DND-41 (cell line): ENCODE measurements around the gene SMCP.

Experiments used
- ATAC-seq: fragments of 200-7000 bp; cut with Tn5 transposase; 3 replicates; pipeline ENCODE4 v1.9.1; 2021; ENCODE audit warnings: low read depth; ENCODE audit not compliant: insufficient read depth
- DNase-seq: peaks from one replicate; pipeline ENCODE4 v3.0.0-alpha.2; 2020
- H2AFZ ChIP-seq: 2 replicates; pipeline ENCODE4 v1.6.0; 2012; ENCODE audit warnings: low read depth, low read length
- H3K27ac ChIP-seq: 2 replicates; pipeline ENCODE4 v1.5.1; 2012; ENCODE audit warnings: low read length, inconsistent platforms
- H3K27me3 ChIP-seq: fragments of 200-600 bp; sonication (generic); 2 replicates; pipeline ENCODE4 v1.6.0; 2012; ENCODE audit warnings: low read length, mild to moderate bottlenecking, inconsistent platforms; ENCODE audit not compliant: insufficient read depth, poor library complexity
- H3K36me3 ChIP-seq: 2 replicates; pipeline ENCODE4 v1.5.1; 2012; ENCODE audit warnings: low read length, inconsistent platforms; ENCODE audit not compliant: insufficient read depth
- H3K4me1 ChIP-seq: 2 replicates; pipeline ENCODE4 v1.5.1; 2012; ENCODE audit warnings: mild to moderate bottlenecking, low read length; ENCODE audit not compliant: insufficient read depth
- H3K4me2 ChIP-seq: 2 replicates; pipeline ENCODE4 v1.6.0; 2012; ENCODE audit warnings: mild to moderate bottlenecking, moderate library complexity, low read length, inconsistent platforms; ENCODE audit not compliant: insufficient read depth
- H3K4me3 ChIP-seq, 2 experiments: fragments of 200-600 bp in 1 of 2; shearing (Covaris generic) in 1 of 2; 2 replicates each; pipeline ENCODE4 v1.5.1; 2012 to 2016; ENCODE audit warnings: inconsistent platforms in 2 of 2, low read length in 2 of 2, mild to moderate bottlenecking in 2 of 2, low read depth in 1 of 2, moderate library complexity in 1 of 2
- H3K79me2 ChIP-seq: 2 replicates; pipeline ENCODE4 v1.6.0; 2012; ENCODE audit warnings: low read length, inconsistent platforms; ENCODE audit not compliant: insufficient read depth
- H3K9ac ChIP-seq: 2 replicates; pipeline ENCODE4 v1.6.0; 2012; ENCODE audit warnings: low read depth, mild to moderate bottlenecking, inconsistent platforms, low read length, moderate library complexity
- H3K9me3 ChIP-seq: 2 replicates; pipeline ENCODE4 v1.5.1; 2012; ENCODE audit warnings: low read length, moderate library complexity, mild to moderate bottlenecking, inconsistent platforms; ENCODE audit not compliant: insufficient read depth, severe bottlenecking
- H4K20me1 ChIP-seq: 2 replicates; pipeline ENCODE4 v1.6.0; 2012; ENCODE audit warnings: low read length; ENCODE audit not compliant: insufficient read depth
- CTCF ChIP-seq: IDR thresholded peaks from 2 replicates; pipeline ENCODE4 v1.5.1; 2012; ENCODE audit warnings: borderline replicate concordance, low read length, moderate library complexity, mild to moderate bottlenecking; ENCODE audit not compliant: poor library complexity, severe bottlenecking; ENCODE audit errors: extremely low read depth
- EZH2 ChIP-seq: IDR thresholded peaks from 3 replicates; pipeline ENCODE4 v1.6.1; 2012; ENCODE audit warnings: borderline replicate concordance, low read depth, mild to moderate bottlenecking, moderate library complexity, low read length, inconsistent platforms; ENCODE audit not compliant: severe bottlenecking

The SMCP gene

DNA sequence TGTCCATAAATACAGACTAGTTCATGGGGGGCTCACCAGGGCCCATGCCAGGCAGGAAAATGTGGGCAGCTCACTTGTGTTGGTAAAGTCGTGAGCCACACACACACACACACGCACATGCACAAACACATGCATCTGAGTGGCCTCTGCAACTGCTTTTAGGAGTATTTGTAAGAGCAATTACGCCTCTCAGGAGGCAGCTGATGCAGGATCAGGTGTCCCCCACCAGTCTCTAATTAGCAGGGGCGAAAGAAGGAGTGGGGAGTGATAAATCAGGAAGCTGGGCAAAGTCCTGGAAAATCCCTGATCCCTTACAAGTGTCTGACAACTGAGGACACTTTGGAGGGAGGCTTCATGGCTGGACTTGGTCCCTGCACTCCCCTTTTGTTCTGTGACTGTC is 24.5 kb downstream of the SMCP start:
- DNase-seq (no peak), ATAC-seq (no peak)

DNA sequence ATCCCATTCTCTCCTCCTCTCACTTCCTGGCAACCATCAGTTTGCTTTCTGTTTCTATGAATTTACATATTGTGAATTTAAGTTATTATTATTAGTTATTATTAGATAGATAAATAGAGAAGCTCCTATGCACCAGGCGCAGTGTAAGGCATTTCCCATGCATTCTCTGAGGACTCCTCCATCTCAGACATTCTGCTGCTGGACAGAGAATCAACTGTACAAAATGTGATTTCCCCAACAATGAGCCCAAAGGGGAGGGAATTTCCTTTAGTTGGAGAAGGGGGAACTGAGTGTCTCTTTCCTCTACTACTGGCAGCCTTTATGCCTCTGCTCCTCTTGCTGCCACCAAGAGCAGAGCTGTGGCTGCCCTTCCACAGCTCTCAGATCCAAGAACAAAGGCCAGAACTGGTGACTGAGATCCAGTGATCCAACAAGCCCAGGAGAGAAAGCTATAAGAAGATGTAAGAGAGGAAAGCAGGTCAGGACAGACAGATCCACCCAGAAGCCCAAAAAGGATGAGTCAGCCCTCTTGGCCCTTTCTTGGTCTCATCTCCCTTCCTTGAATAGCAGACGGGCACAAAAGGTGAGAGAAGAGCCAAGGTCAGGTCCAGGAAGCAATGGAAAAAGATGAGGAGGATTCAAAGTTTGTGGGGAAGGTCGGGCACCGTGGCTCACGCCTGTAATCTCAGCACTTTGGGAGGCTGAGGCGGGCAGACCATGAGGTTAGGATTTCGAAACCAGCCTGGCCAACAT is 26.7 kb downstream of the SMCP start:
- Histone ChIP-seq H3K9ac (no peak overlapping the region), H3K4me1 (no peaks in the 10 kb centered on the region), H3K27me3 (peaks cover 14% of the 10 kb centered on the region), H4K20me1 (no peaks in the 10 kb centered on the region), H3K27ac (no peak overlapping the region), H2AFZ (no peak overlapping the region), H3K79me2 (no peaks in the 10 kb centered on the region), H3K9me3 (no peaks in the 10 kb centered on the region), H3K4me3 (no peak overlapping the region), H3K36me3 (no peaks in the 10 kb centered on the region), H3K4me2 (no peak overlapping the region)
- TF ChIP-seq CTCF (no peak), EZH2 (no peak)
- ATAC-seq: no peak
- DNase-seq: no peak

More for the DNA sequence above, 24.5 kb downstream of the SMCP start:
- Histone ChIP-seq H3K9ac (no peak overlapping the region), H3K79me2 (no peaks in the 10 kb centered on the region), H3K4me3 (no peak overlapping the region), H3K9me3 (no peaks in the 10 kb centered on the region), H3K27me3 (peaks cover 18% of the 10 kb centered on the region), H3K27ac (no peak overlapping the region), H3K4me1 (no peaks in the 10 kb centered on the region), H3K36me3 (no peaks in the 10 kb centered on the region), H2AFZ (no peak overlapping the region), H3K4me2 (no peak overlapping the region), H4K20me1 (no peaks in the 10 kb centered on the region)
- no peak for TF ChIP-seq EZH2
- no peak for TF ChIP-seq CTCF

GRCh38 chr1:152906023-152906565 is 28.0 kb downstream of the SMCP start:
- no peak for ATAC-seq
- no peak for DNase-seq
- no peak overlapping the region for H2AFZ ChIP-seq
- no peaks in the 10 kb centered on the region for H3K4me1 ChIP-seq
- no peaks in the 10 kb centered on the region for H4K20me1 ChIP-seq
- H3K36me3 ChIP-seq: no peaks in the 10 kb centered on the region
- no peaks in the 10 kb centered on the region for H3K9me3 ChIP-seq
- no peak overlapping the region for H3K4me2 ChIP-seq
- H3K27me3 ChIP-seq: peaks cover 14% of the 10 kb centered on the region
- no peak overlapping the region for H3K9ac ChIP-seq
- TF ChIP-seq CTCF (no peak), EZH2 (no peak)
- no peak overlapping the region for H3K27ac ChIP-seq
- H3K4me3 ChIP-seq: no peak overlapping the region
- H3K79me2 ChIP-seq: no peaks in the 10 kb centered on the region
